Heart left ventricle (tissue), 13 donors: Measurements from ENCODE around the gene ATCAY.

Experiments
- POLR2A ChIP-seq, 2 donors: fragments of 450-650 bp; IDR thresholded peaks; one replicate each; pipeline ENCODE4 v1.6.1; 2017; ENCODE audit warnings: antibody characterized with exemption in 2 of 2, mild to moderate bottlenecking in 2 of 2, moderate library complexity in 2 of 2
- TF ChIP-seq, protein P1 (sequence below), 12 donors: fragments of 200-600 bp; sonication (generic) in 4 of 12; IDR thresholded peaks; one replicate each; pipeline versions ENCODE4 v1.5.0 to v1.8.0; 2018 to 2022; ENCODE audit warnings: antibody characterized with exemption in 12 of 12, mild to moderate bottlenecking in 5 of 12
- donor health status: ischemic (EF 13 %, LVEDD 7.1; RV severe dilation, severe dysfunction).
- donor health status: DM: no; HTN: yes; CAD: no.
- donor health status: DM: no; HTN: no; CAD: no.
- donor health status: ischemic (EF 25% LVEDD 6.9; RV normal size, moderate dysfunction).
- donor health status: ischemic (EF 25% LVEDD 5.7; RV mildly dilated, moderate dysfunction).
- donor health status: ischemic (EF 35%, LVEDD 5.7; RV mildly dilated, moderate dysfunction).
- donor health status: nonischemic (EF 11% LVEDD 7.7; RV severe dilation, severe dysfunction).
- donor health status: DM: yes; HTN: yes; CAD: no.
- donor health status: PGD.
- donor health status: ischemic (EF 29% LVEDD 5.4; RV normal size, mild dysfunction).
- donor health status: nonischemic (EF 23%, LVEDD 6.1; RV moderate dilation, normal function).

DNA sequence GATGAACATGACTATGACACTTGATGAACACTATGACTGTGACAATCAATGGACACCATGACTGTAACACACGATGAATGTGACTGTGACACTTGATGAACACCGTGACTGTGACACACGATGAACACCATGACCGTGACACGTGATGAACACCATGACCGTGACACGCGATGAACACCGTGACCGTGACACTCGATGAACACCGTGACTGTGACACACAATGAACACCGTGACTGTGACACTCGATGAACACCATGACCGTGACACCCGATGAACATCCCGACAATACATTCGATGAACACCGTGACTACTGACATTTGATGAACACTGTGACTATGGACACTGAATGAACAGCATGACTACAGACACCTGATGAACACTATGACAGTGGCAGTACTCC is 42.6 kb upstream of the ATCAY start:
- TF ChIP-seq, protein P1, sequence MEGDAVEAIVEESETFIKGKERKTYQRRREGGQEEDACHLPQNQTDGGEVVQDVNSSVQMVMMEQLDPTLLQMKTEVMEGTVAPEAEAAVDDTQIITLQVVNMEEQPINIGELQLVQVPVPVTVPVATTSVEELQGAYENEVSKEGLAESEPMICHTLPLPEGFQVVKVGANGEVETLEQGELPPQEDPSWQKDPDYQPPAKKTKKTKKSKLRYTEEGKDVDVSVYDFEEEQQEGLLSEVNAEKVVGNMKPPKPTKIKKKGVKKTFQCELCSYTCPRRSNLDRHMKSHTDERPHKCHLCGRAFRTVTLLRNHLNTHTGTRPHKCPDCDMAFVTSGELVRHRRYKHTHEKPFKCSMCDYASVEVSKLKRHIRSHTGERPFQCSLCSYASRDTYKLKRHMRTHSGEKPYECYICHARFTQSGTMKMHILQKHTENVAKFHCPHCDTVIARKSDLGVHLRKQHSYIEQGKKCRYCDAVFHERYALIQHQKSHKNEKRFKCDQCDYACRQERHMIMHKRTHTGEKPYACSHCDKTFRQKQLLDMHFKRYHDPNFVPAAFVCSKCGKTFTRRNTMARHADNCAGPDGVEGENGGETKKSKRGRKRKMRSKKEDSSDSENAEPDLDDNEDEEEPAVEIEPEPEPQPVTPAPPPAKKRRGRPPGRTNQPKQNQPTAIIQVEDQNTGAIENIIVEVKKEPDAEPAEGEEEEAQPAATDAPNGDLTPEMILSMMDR (IDR thresholded peaks at IDR 0.05): no peak
- TF ChIP-seq POLR2A (IDR thresholded peaks at IDR 0.05): no peak
